Brain microvascular endothelial cell (primary cell): ENCODE results near the gene C17orf114.

ENCODE experiments used
- DNase-seq: peaks from one replicate; pipeline ENCODE4 v3.0.0-alpha.2; 2020
- H3K27ac ChIP-seq: fragments of 250-450 bp; sonication (Bioruptor Pico); 2 replicates; pipeline ENCODE4 v1.5.1; 2020; ENCODE audit warnings: mild to moderate bottlenecking, moderate library complexity
- H3K27me3 ChIP-seq: fragments of 250-450 bp; sonication (Bioruptor Pico); replicated peaks from 2 replicates; pipeline ENCODE4 v1.5.1; 2020; ENCODE audit warnings: mild to moderate bottlenecking
- H3K36me3 ChIP-seq: fragments of 250-450 bp; sonication (Bioruptor Pico); replicated peaks from 2 replicates; pipeline ENCODE4 v1.5.1; 2020; ENCODE audit warnings: mild to moderate bottlenecking
- H3K4me3 ChIP-seq: 2 replicates; pipeline ENCODE4 v1.5.1; 2011; ENCODE audit warnings: low read depth, mild to moderate bottlenecking, control low read depth, low read length, moderate library complexity
- in situ Hi-C: cut with HindIII; loops from 2 replicates; pipeline ENCODE4 v1.10.0; 2017; ENCODE audit warnings: low sequenced_read_pairs, low pct_ligation_motif_present
- TF ChIP-seq, protein P1 (sequence below): IDR thresholded peaks from 2 replicates; pipeline ENCODE4 v1.5.1; 2011; ENCODE audit warnings: low read depth, mild to moderate bottlenecking, moderate library complexity, low read length, control low read depth, inconsistent platforms; ENCODE audit errors: missing control alignments

The C17orf114 gene

DNA sequence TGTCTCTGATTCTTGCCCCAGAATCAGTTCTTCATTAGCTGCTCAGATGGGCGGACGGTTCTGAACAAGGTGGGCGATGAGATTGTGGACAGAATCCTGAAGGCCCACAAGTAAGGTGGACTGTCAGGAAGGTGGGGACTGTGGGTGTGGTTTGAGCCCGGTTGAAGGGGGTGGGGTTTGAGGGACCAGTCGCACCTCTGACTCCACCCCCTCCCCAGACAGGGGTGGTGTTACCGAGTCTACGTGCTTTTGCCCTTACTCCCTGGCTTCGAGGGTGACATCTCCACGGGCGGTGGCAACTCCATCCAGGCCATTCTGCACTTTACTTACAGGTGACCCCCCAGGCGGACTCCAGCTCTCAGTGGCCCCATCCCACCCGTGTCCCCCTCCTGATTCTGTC, 16.1 kb upstream of the C17orf114 start:
- H3K27ac ChIP-seq: no peak overlapping the region
- peaks cover 13% of the 10 kb centered on the region for H3K36me3 ChIP-seq
- H3K4me3 ChIP-seq: no peak overlapping the region
- no peaks in the 10 kb centered on the region for H3K27me3 ChIP-seq
- TF ChIP-seq, protein P1, sequence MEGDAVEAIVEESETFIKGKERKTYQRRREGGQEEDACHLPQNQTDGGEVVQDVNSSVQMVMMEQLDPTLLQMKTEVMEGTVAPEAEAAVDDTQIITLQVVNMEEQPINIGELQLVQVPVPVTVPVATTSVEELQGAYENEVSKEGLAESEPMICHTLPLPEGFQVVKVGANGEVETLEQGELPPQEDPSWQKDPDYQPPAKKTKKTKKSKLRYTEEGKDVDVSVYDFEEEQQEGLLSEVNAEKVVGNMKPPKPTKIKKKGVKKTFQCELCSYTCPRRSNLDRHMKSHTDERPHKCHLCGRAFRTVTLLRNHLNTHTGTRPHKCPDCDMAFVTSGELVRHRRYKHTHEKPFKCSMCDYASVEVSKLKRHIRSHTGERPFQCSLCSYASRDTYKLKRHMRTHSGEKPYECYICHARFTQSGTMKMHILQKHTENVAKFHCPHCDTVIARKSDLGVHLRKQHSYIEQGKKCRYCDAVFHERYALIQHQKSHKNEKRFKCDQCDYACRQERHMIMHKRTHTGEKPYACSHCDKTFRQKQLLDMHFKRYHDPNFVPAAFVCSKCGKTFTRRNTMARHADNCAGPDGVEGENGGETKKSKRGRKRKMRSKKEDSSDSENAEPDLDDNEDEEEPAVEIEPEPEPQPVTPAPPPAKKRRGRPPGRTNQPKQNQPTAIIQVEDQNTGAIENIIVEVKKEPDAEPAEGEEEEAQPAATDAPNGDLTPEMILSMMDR: no peak
- DNase-seq: no peak
- in situ Hi-C loops: no loop called here

DNA sequence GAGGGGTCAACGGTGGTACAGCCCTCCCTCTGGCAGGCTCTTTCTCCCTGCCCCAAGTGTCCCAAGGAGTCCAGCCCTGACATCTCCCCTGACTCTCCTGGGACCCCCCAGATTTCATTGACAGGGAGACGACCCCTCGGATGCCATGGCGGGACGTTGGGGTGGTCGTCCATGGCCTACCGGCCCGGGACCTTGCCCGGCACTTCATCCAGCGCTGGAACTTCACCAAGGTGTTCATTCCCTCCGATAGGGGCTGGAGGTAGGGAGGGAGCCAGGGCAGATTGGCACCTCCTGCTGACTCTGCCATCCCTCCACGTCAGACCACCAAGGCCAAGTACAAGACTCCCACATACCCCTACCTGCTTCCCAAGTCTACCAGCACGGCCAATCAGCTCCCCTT, 14.7 kb upstream of the C17orf114 start:
- TF ChIP-seq, protein P1: no peak
- peaks cover 13% of the 10 kb centered on the region for H3K36me3 ChIP-seq

DNA sequence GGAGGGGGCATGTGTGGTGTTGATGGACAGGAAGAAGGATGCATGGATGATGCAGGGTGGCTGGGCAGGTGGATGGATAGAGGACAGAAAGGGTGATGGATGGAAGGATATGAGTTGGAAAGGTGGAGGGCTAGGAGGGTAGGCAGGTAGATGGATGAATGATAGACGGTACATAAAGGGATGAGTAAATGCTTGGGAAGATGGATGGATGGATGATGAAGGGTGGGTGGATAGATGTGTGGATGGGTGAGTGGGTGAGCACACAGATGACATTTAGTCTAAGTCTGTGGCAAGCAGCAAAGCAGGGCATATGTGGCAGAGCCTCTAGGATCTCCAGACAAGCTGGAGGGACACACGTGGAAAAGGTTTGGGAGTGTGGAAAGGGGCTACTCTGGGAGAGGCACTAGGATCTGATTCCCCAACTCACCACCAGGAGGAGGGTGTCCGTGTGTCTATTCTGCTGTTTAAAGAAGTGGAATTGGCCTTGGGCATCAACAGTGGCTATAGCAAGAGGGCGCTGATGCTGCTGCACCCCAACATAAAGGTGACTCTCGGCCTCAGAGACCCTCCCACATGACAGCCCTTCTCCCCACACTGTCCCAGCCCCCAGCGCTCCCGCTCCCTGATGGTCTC, 13.0 kb upstream of the C17orf114 start:
- H3K27me3 ChIP-seq: no peaks in the 10 kb centered on the region
- TF ChIP-seq, protein P1: peak; percentile 55
- in situ Hi-C loops: no loop called here
- DNase-seq: no peak
- H3K27ac ChIP-seq: no peak overlapping the region
- H3K36me3 ChIP-seq: peaks cover 11% of the 10 kb centered on the region
- H3K4me3 ChIP-seq: no peak overlapping the region

More for the DNA sequence above, 14.7 kb upstream of the C17orf114 start:
- no peaks in the 10 kb centered on the region for H3K27me3 ChIP-seq
- H3K27ac ChIP-seq: no peak overlapping the region
- in situ Hi-C loops: no loop called here
- H3K4me3 ChIP-seq: no peak overlapping the region
- no peak for DNase-seq

DNA sequence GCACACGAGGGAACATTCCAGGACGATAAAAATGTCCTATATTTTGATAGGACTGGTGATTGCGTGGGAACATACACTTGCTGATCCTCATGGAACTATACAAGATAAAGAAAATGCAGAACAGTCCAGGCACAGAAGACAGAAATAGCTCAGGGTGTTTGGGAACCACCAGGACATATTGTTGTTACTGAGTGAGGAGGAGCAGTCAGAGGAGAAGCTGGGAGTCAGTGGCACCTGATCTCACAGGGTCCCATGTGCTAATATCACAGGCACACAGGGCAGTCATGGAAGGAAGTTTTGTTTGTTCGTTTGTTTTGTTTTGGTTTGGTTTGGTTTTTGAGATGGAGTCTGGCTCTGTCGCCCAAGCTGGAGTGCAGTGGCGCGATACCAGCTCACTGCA, 10.6 kb upstream of the C17orf114 start:
- TF ChIP-seq, protein P1: no peak
- in situ Hi-C loops: no loop called here
- DNase-seq: no peak
- Histone ChIP-seq H3K36me3 (peaks cover 11% of the 10 kb centered on the region), H3K27me3 (no peaks in the 10 kb centered on the region), H3K27ac (no peak overlapping the region), H3K4me3 (no peak overlapping the region)

DNA sequence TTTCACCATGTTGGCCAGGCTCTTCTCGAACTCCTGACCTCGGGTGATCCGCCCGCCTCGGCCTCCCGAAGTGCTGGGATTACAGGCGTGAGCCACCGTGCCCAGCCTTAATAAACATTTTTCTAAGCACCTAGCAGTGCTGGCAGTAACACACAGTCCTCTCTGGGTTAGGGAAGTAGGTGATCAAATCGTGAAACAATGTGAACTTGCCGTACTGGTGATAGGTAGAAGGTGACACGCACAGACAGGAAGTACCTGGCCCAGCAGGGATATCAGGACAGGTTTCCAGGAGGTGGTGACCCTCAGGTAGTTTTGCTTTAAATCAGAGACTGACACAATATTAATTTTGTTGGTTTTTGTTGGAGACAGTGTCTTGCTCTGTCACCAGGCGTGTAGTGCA, 9.3 kb upstream of the C17orf114 start:
- no peaks in the 10 kb centered on the region for H3K27me3 ChIP-seq
- TF ChIP-seq, protein P1: no peak
- in situ Hi-C loops: no loop called here
- no peak overlapping the region for H3K4me3 ChIP-seq
- peaks cover 7% of the 10 kb centered on the region for H3K36me3 ChIP-seq
- DNase-seq: no peak
- H3K27ac ChIP-seq: no peak overlapping the region
